Measurements from ENCODE around the gene THADA.

DNA sequence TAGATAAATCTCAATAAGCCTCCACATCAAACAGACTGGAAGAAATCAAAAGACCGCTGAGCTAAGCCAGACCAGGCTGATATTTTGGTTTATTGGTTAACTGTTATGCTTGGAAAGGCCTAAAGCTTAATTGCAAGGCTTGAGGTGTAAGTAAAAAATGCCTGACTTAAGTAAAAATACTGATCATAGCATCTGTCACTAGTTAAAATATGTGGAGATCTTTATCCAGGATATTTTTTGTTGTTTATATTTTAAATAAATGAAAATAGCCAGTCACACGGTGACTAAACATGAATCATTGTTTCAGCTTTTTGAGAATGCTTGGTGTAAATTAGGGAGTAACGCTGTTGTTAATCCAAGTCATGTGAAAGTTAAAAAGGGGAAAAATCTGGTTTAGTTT is 127.9 kb downstream of the THADA start:
- TF ChIP-seq EZH2 (IDR thresholded peaks at IDR 0.05) (no peak), CTCF (IDR thresholded peaks at IDR 0.05) (no peak), EZH2phosphoT487 (IDR thresholded peaks at IDR 0.05) (no peak)

All from neural progenitor cell (in vitro differentiated cells).